ENCODE data around the gene SMIM38.
"Not testable (repeated sequence)": the region's sequence is repeated elsewhere in the genome, so short reads cannot be mapped to it uniquely, and the experiment has no call there.

GRCh38 chr11:69149338-69150045 is 6.2 kb upstream of the SMIM38 start:
- not testable (repeated sequence) for TF ChIP-seq EZH2 (IDR thresholded peaks at IDR 0.05); POLR2AphosphoS5 (IDR thresholded peaks at IDR 0.05; ENCODE audit: borderline replicate concordance, low read depth, low read length); FOXP2 (optimal IDR thresholded peaks at IDR 0.05; ENCODE audit: control extremely low read depth, extremely low read length, insufficient read depth)
